Measurements from ENCODE around the gene SAMD3. TPM values are rescaled to one million over a fixed set of nuclear protein-coding genes. Genes with fewer than 3 reads are reported as not detected.
"Not testable (repeated sequence)": the region's sequence is repeated elsewhere in the genome, so short reads cannot be mapped to it uniquely, and the experiment has no call there.

SAMD3 gene
- total RNA-seq, 1 donor from 2014 or later: 15.6 TPM

- no peak for DNase-seq
Measured at GRCh38 chr6:130129762-130130246, 92.9 kb downstream of the SAMD3 start.

DNA sequence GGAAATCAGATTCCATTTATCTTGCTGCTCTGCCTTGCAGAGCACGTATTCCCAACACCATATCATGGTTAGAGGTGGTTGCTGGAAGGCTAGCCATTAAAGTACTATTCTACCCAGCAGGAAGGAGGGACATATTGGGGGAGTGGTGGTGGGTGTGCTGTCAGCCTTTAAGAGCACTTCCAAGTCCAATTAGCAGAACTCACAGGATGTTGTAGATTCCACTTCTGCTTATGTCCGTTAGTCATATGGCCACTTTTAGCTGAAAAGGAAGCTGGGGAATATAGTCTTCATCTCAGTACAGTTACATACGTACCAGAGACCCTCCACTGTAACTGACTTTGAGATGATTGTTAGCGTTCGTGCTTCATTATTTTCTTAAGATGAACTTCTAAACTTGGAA, 94.4 kb downstream of the SAMD3 start:
- DNase-seq: no peak

GRCh38 chr6:130127195-130127594, 95.6 kb downstream of the SAMD3 start:
- DNase-seq: no peak

- no peak for DNase-seq
Measured at GRCh38 chr6:130122243-130122642, 100.5 kb downstream of the SAMD3 start.

DNA sequence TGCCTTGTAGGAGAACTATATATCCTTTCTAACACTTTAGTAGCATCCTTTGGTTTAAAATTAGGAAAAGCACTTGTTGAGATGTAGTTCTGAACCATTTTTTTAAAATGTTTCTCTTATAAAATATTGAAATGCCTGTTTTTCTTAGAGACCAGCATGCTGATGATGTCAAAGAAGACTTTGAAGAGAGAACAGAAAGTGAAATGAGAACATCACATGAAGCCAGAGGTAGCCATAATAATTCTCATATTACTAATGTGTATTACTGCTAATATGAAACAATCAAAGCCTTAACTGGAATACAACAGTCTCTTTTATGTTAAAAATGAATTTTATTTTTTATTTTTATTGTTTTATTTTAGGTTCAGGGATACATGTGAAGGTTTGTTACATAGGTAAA, 102.0 kb downstream of the SAMD3 start:
- DNase-seq: no peak

- no peak for DNase-seq
Measured at GRCh38 chr6:130119211-130119610, 103.5 kb downstream of the SAMD3 start.

GRCh38 chr6:130118236-130118635, 104.5 kb downstream of the SAMD3 start:
- no peak for DNase-seq

- DNase-seq: not testable (repeated sequence)
Measured at GRCh38 chr6:130117187-130117701, 105.5 kb downstream of the SAMD3 start.

GRCh38 chr6:130116273-130116672, 106.5 kb downstream of the SAMD3 start:
- DNase-seq: no peak

GRCh38 chr6:130115036-130115435, 107.7 kb downstream of the SAMD3 start:
- no peak for DNase-seq

GRCh38 chr6:130113201-130113710, 109.5 kb downstream of the SAMD3 start:
- no peak for DNase-seq

DNA sequence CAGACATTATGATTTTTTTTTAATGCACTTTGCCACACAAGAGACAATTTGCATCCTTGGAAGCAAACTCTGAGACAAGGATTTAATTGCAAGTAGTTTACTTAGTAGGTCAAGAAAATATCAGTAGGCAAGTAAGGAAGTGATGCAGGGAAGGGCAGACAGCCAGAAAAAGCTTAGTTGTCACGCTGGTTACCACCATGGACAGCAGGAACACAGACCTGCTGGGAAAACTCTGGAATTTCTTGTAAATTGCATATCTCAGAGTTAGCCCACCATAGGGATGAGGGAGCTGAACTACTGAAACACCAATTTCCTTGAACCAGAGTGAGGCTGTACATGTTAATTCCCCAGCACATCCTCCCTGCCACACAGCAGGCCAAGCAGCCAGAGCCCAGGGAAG, 111.7 kb downstream of the SAMD3 start:
- DNase-seq: no peak

GRCh38 chr6:130107710-130108109, 115.0 kb downstream of the SAMD3 start:
- DNase-seq: no peak

- no peak for DNase-seq
Measured at GRCh38 chr6:130105996-130106704, 116.6 kb downstream of the SAMD3 start.

DNA sequence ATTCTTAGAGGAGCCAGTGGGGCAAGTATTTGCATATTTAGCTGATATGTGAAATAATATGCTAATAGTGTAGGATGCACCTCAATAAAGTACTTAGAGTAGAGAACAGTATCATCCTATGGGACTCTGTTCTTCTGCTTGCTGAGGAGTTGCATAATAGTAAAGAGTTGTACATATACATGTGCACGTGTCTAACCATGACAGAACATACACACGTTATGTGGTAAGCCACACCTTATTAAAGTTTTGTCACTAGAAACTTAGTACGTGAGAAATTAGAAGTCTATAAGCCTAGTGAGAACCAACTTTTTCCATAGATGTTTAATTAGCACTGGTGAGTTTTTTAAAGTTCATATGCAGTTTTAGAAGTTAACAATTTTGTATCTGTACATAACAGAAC, 123.6 kb downstream of the SAMD3 start:
- DNase-seq: no peak

GRCh38 chr6:130098317-130098716, 124.4 kb downstream of the SAMD3 start:
- no peak for DNase-seq

Other genes starting within 250 kb of the SAMD3 start
- gene L3MBTL3, start 204.4 kb downstream of the SAMD3 start, total RNA-seq: 38.8 TPM
- 34.0 TPM for gene TMEM200A, start 143.1 kb upstream of the SAMD3 start, total RNA-seq